Fibroblast of the aortic adventitia (primary cell): ENCODE results near the gene CFAP58. TPM values are rescaled to one million over a fixed set of nuclear protein-coding genes. Genes with fewer than 3 reads are reported as not detected.

Experiments
- DNase-seq: peaks from one replicate; pipeline ENCODE4 v3.0.0-alpha.2; 2010; ENCODE audit warnings: low read depth
- H3K4me3 ChIP-seq: 2 replicates; pipeline ENCODE4 v1.5.1; 2011; ENCODE audit warnings: low read depth, mild to moderate bottlenecking, control low read depth, low read length, moderate library complexity
- CTCF ChIP-seq: IDR thresholded peaks from 2 replicates; pipeline ENCODE4 v1.5.1; 2011; ENCODE audit warnings: mild to moderate bottlenecking, low read length, control low read depth, inconsistent platforms; ENCODE audit not compliant: insufficient read depth
- total RNA-seq: library from RNA; depleted of rRNA; stranded (reverse); fragments of >200 nt; gene quantifications from 2 replicates; pipeline ENCODE4 v1.2.3, GENCODE V29; 2012; ENCODE audit warnings: low replicate concordance

CFAP58 gene
- total RNA-seq, 1 donor: 0.36 TPM

GRCh38 chr10:104337521-104337984 is 16.1 kb upstream of the CFAP58 start:
- no peak for TF ChIP-seq CTCF
- H3K4me3 ChIP-seq: peak overlapping the region; percentile 92
- peak; percentile 50 for DNase-seq

DNA sequence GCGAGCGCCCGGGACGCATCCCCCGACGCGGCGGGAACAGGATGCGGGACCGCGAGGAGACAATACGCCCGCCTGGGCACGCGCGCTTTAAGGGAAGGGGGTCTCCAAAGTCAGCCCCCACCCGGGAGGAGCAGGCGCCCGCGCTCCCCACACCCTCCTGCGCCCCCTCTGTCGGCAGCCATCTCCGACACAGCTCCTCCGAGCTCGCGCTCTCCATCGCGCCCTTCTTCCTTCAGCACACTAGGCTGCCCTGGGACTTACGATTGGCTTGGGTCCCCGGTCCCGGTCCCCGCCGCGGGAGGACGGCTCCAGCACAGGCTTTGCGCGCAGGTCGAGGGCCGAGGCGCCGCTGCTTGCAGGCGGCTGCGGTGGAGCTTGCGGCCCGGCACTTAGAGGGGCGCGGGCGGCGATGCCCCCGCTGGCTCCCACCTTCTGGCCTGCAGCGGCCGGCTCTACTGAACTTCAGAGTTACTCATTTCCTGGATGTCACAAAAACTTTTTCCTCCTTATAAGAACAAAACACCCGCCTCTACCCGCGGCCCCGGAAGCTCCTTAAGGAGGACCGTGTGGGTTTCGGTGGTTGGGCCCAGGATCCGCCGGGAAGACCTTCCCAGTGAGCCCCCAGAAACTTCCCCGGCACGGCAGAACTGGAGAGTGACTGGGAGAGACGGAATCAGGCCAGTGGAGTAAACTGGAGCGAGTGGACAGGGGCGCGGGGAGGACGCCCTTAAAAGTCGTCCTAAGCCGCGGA is 15.5 kb upstream of the CFAP58 start, which contains the start of gene ITPRIP:
Gene ITPRIP, minus strand, starts transcription at position 481 of the 751 bp plus-strand sequence. CDS start 22,414 bp downstream, outside the sequence.
- TF ChIP-seq CTCF: peak; percentile 37
- peak; percentile 91 for DNase-seq
- H3K4me3 ChIP-seq: peak within 1 kb of the TSS; percentile 92

DNA sequence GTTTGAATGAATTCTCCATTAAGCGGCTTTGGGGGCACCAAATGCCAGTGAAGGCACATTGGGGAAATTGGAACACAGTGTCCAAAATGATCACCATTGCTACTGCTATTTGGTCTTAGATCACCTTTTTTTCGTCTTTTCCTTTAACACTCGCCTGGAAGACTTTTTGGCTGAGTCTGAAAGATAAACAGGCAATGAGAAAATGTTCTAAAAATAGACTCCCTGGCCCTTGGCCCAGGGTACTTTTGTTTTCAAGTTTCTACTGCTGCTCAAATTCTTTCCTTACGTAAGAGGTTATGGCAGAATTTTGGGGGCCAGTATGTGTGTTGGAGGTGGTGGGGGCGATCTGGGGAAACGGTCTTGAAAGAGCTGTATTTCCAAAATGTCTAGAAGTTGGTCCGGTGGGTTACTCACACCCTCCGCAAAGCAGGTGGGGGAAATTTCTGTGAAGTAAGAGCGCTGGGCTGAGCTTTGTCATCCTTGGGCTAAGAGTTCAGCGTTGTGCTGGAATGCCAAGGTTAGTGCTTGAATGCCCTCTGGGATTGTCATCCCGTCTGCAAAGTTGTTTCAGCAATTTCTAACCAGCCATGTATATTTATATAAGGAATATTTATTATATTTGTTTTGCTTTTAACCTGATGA is 14.0 kb upstream of the CFAP58 start:
- TF ChIP-seq CTCF: no peak
- H3K4me3 ChIP-seq: peak overlapping the region; percentile 92
- DNase-seq: peak; percentile 90

GRCh38 chr10:104340111-104340526 is 13.5 kb upstream of the CFAP58 start:
- no peak overlapping the region for H3K4me3 ChIP-seq
- no peak for DNase-seq
- TF ChIP-seq CTCF: no peak

DNA sequence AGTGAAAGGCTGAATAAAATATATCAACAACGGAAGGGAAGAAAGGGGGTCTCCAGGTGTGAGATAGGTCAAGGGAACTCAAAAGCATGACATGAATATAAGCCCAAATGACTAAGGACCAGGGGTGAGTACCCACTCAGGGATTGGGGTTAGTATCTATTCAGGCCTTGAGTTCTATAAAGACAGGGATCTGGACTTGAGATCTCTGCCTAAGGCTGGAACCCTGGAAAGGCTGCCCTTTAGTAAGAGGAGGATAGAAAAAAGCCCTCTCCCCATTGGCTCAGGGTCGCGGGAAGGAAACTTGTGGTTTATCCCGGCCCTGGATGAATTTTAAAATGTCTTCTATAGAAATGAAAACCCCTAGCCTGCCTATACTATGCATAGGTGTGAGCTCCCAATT is 13.0 kb upstream of the CFAP58 start:
- H3K4me3 ChIP-seq: no peak overlapping the region
- DNase-seq: no peak
- TF ChIP-seq CTCF: no peak

DNA sequence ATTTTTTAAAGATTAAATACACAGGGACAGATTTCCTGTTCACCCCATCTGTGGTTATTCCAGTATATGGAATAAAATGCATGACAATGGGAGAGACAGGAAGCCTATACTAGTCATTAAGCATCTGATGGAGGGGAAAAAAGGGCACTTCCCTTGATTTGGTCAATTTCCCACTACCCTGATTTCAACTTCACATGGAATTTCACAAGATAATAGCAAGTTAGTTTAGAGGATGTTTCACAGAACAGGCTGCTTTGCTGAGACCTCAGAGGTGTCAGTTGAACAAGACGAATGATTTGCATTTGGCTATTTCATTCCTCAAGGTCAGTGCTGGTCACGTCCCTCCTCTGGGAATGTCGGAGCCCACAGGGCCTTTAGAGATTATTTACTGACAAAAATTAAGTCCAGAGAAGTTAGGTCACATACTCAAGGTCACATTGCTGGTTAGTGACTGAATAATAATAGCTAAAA is 10.7 kb upstream of the CFAP58 start:
- H3K4me3 ChIP-seq: no peak overlapping the region
- no peak for DNase-seq
- TF ChIP-seq CTCF: no peak
